ENCODE data around the gene SLC25A1.

Gene SLC25A1

GRCh38 chr22:19223617-19224016, 45.1 kb upstream of the SLC25A1 start:
- in situ Hi-C loops (cut with MboI; ENCODE audit: low pct_unique_long_range_greater_than_20kb, low sequenced_read_pairs, unreplicated experiment): no loop called here
- no peak for TF ChIP-seq CTCF (IDR thresholded peaks at IDR 0.05; ENCODE audit: extremely low read depth, insufficient read depth, missing control alignments)

GRCh38 chr22:19223110-19223509, 44.6 kb upstream of the SLC25A1 start:
- no peak for DNase-seq (ENCODE audit: low spot score)
- in situ Hi-C loops (cut with MboI; ENCODE audit: low pct_unique_long_range_greater_than_20kb, low sequenced_read_pairs, unreplicated experiment): no loop called here
- TF ChIP-seq CTCF (IDR thresholded peaks at IDR 0.05; ENCODE audit: extremely low read depth, insufficient read depth, missing control alignments): no peak

More at GRCh38 chr22:19223617-19224016, 45.1 kb upstream of the SLC25A1 start:
- no peak for DNase-seq (ENCODE audit: low spot score)

- no peak for TF ChIP-seq CTCF (IDR thresholded peaks at IDR 0.05; ENCODE audit: extremely low read depth, insufficient read depth, missing control alignments)
- no peak for DNase-seq (ENCODE audit: low spot score)
- in situ Hi-C loops (cut with MboI; ENCODE audit: low pct_unique_long_range_greater_than_20kb, low sequenced_read_pairs, unreplicated experiment): no loop called here
These were observed 43.9 kb upstream of the SLC25A1 start for GRCh38 chr22:19222242-19223005.

- no peak for DNase-seq (ENCODE audit: low spot score)
- TF ChIP-seq CTCF (IDR thresholded peaks at IDR 0.05; ENCODE audit: extremely low read depth, insufficient read depth, missing control alignments): no peak
These were observed 42.3 kb upstream of the SLC25A1 start for GRCh38 chr22:19220867-19221266.

GRCh38 chr22:19218541-19219233, 40.2 kb upstream of the SLC25A1 start:
- in situ Hi-C loops (cut with MboI; ENCODE audit: low pct_unique_long_range_greater_than_20kb, low sequenced_read_pairs, unreplicated experiment): no loop called here
- TF ChIP-seq CTCF (IDR thresholded peaks at IDR 0.05; ENCODE audit: extremely low read depth, insufficient read depth, missing control alignments): no peak
- no peak for DNase-seq (ENCODE audit: low spot score)

More at GRCh38 chr22:19220867-19221266, 42.3 kb upstream of the SLC25A1 start:
- in situ Hi-C loops (cut with MboI; ENCODE audit: low pct_unique_long_range_greater_than_20kb, low sequenced_read_pairs, unreplicated experiment): no loop called here

- no peak for DNase-seq (ENCODE audit: low spot score)
- no peak for TF ChIP-seq CTCF (IDR thresholded peaks at IDR 0.05; ENCODE audit: extremely low read depth, insufficient read depth, missing control alignments)
- in situ Hi-C loops (cut with MboI; ENCODE audit: low pct_unique_long_range_greater_than_20kb, low sequenced_read_pairs, unreplicated experiment): no loop called here
These were observed 38.0 kb upstream of the SLC25A1 start for GRCh38 chr22:19216579-19216978.

All from GM13977 (cell line).